Progenitor cell of endocrine pancreas (in vitro differentiated cells): ENCODE measurements around the gene ANAPC16. TPM values are rescaled to one million over a fixed set of nuclear protein-coding genes. Genes with fewer than 3 reads are reported as not detected.

Experiments used
- DNase-seq: peaks from one replicate; pipeline ENCODE4 v3.0.0; 2021; ENCODE audit warnings: low spot score; ENCODE audit not compliant: unreplicated experiment
- H3K27ac Mint-ChIP-seq: 2 replicates; pipeline ENCODE4 v1.8.0; 2021; ENCODE audit warnings: mild to moderate bottlenecking, moderate library complexity, mixed read lengths
- H3K27me3 Mint-ChIP-seq: 2 replicates; pipeline ENCODE4 v1.8.0; 2021; ENCODE audit warnings: mixed read lengths
- H3K36me3 Mint-ChIP-seq: 2 replicates; pipeline ENCODE4 v1.8.0; 2022; ENCODE audit warnings: mixed read lengths; ENCODE audit not compliant: insufficient read depth
- H3K4me1 Mint-ChIP-seq: 2 replicates; pipeline ENCODE4 v1.8.0; 2021; ENCODE audit warnings: low read depth, mixed read lengths
- H3K4me3 Mint-ChIP-seq: 2 replicates; pipeline ENCODE4 v1.8.0; 2021; ENCODE audit warnings: low read depth, mild to moderate bottlenecking, moderate library complexity, mixed read lengths
- H3K9me3 Mint-ChIP-seq: 2 replicates; pipeline ENCODE4 v1.8.0; 2021; ENCODE audit warnings: low read depth, mixed read lengths
- total RNA-seq: library from RNA; stranded (reverse); gene quantifications from 2 replicates; pipeline ENCODE4 v1.2.1, GENCODE V29; 2021
- TF ChIP-seq, protein P1 (sequence below): fragments of 200-600 bp; sonication (generic); IDR thresholded peaks from one replicate; pipeline ENCODE4 v1.5.0; 2021; ENCODE audit warnings: antibody characterized with exemption, mild to moderate bottlenecking; ENCODE audit not compliant: unreplicated experiment

ANAPC16 gene
- total RNA-seq, 1 donor from 2014 or later: 85.9 TPM

DNA sequence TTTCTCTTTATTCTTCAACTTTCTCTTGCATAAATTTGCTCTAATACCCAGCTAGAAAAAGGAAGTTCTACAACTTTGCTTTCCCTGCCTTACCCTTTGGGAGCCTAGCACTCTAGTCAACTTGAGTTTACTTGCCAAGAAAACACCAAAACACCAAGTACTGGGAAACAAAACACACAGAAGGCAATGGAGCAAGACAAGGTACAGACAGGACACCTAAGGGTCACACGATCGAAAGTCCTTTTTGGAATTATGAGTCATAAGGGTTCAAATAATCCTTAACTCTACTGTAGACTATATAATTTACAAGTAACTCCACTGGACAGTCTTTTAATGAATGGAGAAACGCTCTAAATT, 42.6 kb upstream of the ANAPC16 start:
- no peaks in the 10 kb centered on the region for H3K27me3 Mint-ChIP-seq
- no peak for DNase-seq
- TF ChIP-seq, protein P1, sequence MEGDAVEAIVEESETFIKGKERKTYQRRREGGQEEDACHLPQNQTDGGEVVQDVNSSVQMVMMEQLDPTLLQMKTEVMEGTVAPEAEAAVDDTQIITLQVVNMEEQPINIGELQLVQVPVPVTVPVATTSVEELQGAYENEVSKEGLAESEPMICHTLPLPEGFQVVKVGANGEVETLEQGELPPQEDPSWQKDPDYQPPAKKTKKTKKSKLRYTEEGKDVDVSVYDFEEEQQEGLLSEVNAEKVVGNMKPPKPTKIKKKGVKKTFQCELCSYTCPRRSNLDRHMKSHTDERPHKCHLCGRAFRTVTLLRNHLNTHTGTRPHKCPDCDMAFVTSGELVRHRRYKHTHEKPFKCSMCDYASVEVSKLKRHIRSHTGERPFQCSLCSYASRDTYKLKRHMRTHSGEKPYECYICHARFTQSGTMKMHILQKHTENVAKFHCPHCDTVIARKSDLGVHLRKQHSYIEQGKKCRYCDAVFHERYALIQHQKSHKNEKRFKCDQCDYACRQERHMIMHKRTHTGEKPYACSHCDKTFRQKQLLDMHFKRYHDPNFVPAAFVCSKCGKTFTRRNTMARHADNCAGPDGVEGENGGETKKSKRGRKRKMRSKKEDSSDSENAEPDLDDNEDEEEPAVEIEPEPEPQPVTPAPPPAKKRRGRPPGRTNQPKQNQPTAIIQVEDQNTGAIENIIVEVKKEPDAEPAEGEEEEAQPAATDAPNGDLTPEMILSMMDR: no peak
- no peak overlapping the region for H3K4me3 Mint-ChIP-seq
- H3K9me3 Mint-ChIP-seq: no peaks in the 10 kb centered on the region
- peaks cover 5% of the 10 kb centered on the region for H3K36me3 Mint-ChIP-seq
- H3K27ac Mint-ChIP-seq: no peak overlapping the region
- peaks cover 2% of the 10 kb centered on the region for H3K4me1 Mint-ChIP-seq

DNA sequence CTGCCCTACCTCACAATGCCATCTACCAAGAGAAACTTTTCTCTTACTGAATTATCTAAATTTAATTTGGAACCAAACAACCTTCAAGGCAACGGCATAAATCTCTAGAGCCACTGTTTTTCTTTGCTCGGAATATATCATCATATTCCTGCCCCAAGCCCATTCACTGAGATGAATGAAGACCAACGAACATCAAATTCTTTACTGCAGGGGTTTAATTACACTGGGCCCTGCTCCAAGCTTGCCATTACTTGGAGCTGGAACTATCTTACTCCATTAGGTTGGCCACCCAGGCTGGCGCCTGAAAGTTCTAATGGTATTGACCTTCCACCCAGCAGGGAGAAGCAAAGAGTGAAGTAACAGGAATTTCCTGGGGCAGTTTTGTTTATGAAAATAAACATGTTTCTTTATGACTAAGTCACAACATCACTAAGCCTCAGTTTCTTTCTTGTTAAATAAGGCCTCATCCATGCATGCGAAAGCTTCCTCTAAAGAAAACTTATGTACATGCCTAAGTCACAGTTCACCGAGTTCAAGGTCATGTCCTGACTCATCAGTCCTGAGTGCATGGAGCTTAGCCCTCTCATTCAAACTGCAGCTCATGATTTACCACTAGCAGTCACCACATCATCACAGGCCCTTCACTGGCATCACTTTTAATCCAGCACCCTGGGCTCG, 42.1 kb upstream of the ANAPC16 start:
- Mint-ChIP-seq H3K27me3 (no peaks in the 10 kb centered on the region), H3K36me3 (peaks cover 6% of the 10 kb centered on the region), H3K9me3 (no peaks in the 10 kb centered on the region), H3K27ac (no peak overlapping the region), H3K4me3 (no peak overlapping the region), H3K4me1 (peaks cover 2% of the 10 kb centered on the region)
- DNase-seq: no peak
- TF ChIP-seq, protein P1: no peak

DNA sequence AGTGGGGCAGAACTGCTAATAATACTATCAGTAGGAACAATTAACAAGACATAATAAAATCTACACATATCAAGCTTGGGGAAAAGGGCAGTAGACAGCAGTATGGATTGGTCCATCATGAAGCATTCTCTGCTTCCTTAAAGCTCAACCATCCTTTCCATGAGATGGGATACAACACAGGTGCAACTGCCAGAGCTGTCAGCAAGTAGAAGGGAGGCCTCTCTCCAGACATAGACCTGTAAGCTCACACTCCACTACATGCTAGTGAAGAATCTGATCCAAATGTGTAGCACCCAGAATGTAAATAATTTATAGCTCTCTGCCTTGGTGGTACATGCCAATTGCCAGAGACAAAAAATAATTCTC, 41.5 kb upstream of the ANAPC16 start:
- H3K36me3 Mint-ChIP-seq: peaks cover 6% of the 10 kb centered on the region
- H3K27ac Mint-ChIP-seq: no peak overlapping the region
- no peak overlapping the region for H3K4me3 Mint-ChIP-seq
- no peaks in the 10 kb centered on the region for H3K27me3 Mint-ChIP-seq
- peaks cover 2% of the 10 kb centered on the region for H3K4me1 Mint-ChIP-seq
- no peak for DNase-seq
- H3K9me3 Mint-ChIP-seq: no peaks in the 10 kb centered on the region
- TF ChIP-seq, protein P1: no peak

DNA sequence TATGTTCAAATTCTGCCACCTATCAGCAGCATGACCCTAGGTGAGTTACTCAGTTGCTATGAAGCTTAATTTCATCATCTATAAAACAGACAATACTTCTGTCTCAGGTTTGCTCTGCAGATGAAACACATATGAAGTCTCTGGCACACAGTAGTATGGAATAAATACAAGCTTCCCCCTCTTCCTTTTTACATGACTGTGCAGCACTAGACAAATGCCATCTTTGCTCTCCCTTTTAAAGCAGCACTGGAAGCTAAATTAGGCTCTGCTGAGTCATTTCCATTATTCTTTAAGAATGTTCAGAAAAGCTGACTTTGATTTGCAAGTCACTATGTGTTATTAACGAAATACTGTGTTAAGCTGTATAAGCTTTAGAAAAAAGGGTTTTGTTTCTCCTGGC, 40.7 kb upstream of the ANAPC16 start:
- Mint-ChIP-seq H3K9me3 (no peaks in the 10 kb centered on the region), H3K4me3 (no peak overlapping the region)

DNA sequence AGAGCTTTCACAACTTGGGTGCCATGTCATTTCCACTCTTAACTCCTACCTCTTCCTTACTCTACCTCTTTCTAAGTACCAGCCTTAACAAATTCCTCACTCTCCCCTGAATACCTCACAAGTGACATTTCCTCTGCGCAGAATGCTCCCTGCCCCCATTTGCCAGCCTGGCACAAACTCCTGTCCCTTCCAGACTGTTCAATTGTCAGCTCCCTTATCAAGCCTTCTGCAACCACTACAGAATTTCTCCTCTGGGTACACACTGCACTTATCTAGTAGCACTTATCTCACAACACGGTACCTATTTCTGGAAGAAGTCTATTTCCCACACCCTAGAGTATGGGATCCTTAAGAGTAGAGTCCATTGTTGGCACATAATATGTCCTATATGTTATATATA, 39.1 kb upstream of the ANAPC16 start:
- H3K4me3 Mint-ChIP-seq: no peak overlapping the region
- no peak overlapping the region for H3K27ac Mint-ChIP-seq
- no peaks in the 10 kb centered on the region for H3K4me1 Mint-ChIP-seq
- no peak for DNase-seq
- TF ChIP-seq, protein P1: no peak
- H3K36me3 Mint-ChIP-seq: peaks cover 4% of the 10 kb centered on the region
- H3K27me3 Mint-ChIP-seq: no peaks in the 10 kb centered on the region
- no peaks in the 10 kb centered on the region for H3K9me3 Mint-ChIP-seq

More for the DNA sequence above, 40.7 kb upstream of the ANAPC16 start:
- Mint-ChIP-seq H3K27me3 (no peaks in the 10 kb centered on the region), H3K36me3 (peaks cover 6% of the 10 kb centered on the region), H3K27ac (no peak overlapping the region), H3K4me1 (peaks cover 2% of the 10 kb centered on the region)
- DNase-seq: no peak
- TF ChIP-seq, protein P1: no peak
